Measurements from ENCODE around the gene FALEC.

DNA sequence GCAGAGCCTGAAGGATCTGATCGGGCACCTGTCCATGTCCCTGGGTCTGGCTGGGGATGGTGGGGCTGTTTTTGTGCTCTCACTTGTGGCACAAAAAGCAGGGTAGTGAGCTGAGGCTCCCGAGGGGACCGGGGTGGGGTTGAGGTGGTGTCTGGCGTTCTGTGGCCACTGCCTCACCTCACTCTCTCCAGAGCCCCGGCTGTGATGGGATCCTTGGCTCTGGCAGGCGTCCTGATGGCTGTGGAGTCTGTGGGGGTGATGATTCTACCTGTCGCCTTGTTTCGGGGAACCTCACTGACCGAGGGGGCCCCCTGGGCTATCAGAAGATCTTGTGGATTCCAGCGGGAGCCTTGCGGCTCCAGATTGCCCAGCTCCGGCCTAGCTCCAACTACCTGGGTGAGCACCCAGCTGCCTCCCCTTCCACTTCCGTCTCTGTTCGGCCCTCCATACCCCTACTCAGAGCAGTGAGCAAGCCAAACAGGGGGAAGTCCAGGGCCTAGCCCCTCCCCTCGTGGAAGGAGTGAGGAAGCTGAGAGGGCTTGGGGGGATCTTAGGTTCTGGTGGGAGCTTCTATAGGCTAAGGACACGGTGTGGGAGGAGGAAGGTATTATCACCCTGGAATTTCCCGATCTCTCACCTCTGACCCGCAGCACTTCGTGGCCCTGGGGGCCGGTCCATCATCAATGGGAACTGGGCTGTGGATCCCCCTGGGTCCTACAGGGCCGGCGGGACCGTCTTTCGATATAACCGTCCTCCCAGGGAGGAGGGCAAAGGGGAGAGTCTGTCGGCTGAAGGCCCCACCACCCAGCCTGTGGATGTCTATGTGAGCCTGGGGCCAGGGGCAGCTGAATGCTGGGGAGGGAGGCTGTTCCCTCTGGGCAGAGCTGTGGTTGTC is 40.7 kb downstream of the FALEC start:
- TF ChIP-seq, protein P1, sequence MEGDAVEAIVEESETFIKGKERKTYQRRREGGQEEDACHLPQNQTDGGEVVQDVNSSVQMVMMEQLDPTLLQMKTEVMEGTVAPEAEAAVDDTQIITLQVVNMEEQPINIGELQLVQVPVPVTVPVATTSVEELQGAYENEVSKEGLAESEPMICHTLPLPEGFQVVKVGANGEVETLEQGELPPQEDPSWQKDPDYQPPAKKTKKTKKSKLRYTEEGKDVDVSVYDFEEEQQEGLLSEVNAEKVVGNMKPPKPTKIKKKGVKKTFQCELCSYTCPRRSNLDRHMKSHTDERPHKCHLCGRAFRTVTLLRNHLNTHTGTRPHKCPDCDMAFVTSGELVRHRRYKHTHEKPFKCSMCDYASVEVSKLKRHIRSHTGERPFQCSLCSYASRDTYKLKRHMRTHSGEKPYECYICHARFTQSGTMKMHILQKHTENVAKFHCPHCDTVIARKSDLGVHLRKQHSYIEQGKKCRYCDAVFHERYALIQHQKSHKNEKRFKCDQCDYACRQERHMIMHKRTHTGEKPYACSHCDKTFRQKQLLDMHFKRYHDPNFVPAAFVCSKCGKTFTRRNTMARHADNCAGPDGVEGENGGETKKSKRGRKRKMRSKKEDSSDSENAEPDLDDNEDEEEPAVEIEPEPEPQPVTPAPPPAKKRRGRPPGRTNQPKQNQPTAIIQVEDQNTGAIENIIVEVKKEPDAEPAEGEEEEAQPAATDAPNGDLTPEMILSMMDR (conservative IDR thresholded peaks at IDR 0.05; ENCODE audit: low read depth in 2 of 2): no peak
- TF ChIP-seq, protein P2, sequence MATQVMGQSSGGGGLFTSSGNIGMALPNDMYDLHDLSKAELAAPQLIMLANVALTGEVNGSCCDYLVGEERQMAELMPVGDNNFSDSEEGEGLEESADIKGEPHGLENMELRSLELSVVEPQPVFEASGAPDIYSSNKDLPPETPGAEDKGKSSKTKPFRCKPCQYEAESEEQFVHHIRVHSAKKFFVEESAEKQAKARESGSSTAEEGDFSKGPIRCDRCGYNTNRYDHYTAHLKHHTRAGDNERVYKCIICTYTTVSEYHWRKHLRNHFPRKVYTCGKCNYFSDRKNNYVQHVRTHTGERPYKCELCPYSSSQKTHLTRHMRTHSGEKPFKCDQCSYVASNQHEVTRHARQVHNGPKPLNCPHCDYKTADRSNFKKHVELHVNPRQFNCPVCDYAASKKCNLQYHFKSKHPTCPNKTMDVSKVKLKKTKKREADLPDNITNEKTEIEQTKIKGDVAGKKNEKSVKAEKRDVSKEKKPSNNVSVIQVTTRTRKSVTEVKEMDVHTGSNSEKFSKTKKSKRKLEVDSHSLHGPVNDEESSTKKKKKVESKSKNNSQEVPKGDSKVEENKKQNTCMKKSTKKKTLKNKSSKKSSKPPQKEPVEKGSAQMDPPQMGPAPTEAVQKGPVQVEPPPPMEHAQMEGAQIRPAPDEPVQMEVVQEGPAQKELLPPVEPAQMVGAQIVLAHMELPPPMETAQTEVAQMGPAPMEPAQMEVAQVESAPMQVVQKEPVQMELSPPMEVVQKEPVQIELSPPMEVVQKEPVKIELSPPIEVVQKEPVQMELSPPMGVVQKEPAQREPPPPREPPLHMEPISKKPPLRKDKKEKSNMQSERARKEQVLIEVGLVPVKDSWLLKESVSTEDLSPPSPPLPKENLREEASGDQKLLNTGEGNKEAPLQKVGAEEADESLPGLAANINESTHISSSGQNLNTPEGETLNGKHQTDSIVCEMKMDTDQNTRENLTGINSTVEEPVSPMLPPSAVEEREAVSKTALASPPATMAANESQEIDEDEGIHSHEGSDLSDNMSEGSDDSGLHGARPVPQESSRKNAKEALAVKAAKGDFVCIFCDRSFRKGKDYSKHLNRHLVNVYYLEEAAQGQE (IDR thresholded peaks at IDR 0.05; ENCODE audit: unreplicated experiment): no peak
- TF ChIP-seq EZH2 (IDR thresholded peaks at IDR 0.05; ENCODE audit: low read depth, unreplicated experiment): no peak
- TF ChIP-seq JUNB (IDR thresholded peaks at IDR 0.05; ENCODE audit: unreplicated experiment): no peak
- no peak for TF ChIP-seq POLR2AphosphoS5 (IDR thresholded peaks at IDR 0.05; ENCODE audit: low read depth)
- no peak for TF ChIP-seq EZH2phosphoT487 (IDR thresholded peaks at IDR 0.05; ENCODE audit: unreplicated experiment)
- TF ChIP-seq ZNF114 (CRISPR knock-in tag; IDR thresholded peaks at IDR 0.05): no peak
- TF ChIP-seq, protein P3, sequence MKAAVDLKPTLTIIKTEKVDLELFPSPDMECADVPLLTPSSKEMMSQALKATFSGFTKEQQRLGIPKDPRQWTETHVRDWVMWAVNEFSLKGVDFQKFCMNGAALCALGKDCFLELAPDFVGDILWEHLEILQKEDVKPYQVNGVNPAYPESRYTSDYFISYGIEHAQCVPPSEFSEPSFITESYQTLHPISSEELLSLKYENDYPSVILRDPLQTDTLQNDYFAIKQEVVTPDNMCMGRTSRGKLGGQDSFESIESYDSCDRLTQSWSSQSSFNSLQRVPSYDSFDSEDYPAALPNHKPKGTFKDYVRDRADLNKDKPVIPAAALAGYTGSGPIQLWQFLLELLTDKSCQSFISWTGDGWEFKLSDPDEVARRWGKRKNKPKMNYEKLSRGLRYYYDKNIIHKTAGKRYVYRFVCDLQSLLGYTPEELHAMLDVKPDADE (IDR thresholded peaks at IDR 0.05): no peak
- no peak for TF ChIP-seq CREB1 (CRISPR knock-in tag; IDR thresholded peaks at IDR 0.05; ENCODE audit: low read depth)
- no peak for TF ChIP-seq NANOG (IDR thresholded peaks at IDR 0.05; ENCODE audit: borderline replicate concordance)
- TF ChIP-seq STAT1 (IDR thresholded peaks at IDR 0.05; ENCODE audit: unreplicated experiment): no peak

Data from GM23338 (cell line).